ENCODE data around the gene UXT. TPM values are rescaled to one million over a fixed set of nuclear protein-coding genes. Genes with fewer than 3 reads are reported as not detected.

The UXT gene
- polyA plus RNA-seq, 1 donor (not counting 4 experiments of a cell fraction or from before 2014, with no cell fraction given): 87.4 TPM

DNA sequence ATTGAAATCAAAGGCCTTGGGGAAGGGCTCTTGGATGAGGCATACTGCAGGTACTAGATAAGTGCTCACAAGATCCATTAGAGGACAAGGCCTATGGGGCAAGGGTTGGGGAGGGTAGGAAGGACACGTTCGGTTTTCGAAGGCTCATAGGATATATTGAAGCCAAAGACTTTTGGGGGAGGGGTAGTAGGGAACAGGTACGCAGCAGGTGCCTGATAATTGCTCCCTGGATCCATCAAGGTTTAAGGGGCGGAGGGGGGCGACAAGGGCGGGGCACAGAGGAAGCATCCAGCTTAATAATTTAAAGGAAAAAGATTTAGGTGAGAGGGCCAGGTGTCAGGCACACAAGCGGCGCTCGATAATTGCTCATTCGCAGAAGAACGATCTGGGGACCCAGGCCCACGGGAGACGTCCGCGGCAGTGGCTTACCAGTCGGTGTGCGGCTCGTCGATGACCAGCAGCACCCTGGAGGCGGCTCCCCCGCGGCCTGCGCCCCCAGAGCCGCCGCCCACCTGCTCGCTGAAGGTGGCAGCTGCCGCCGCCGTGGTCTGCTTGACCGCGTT lies 40.0 kb downstream of the UXT start:
- H3K9ac ChIP-seq (ENCODE audit: control insufficient read depth, extremely low read depth, insufficient read depth, low read length): no peak overlapping the region

GRCh38 chrX:47614618-47615017 lies 44.4 kb downstream of the UXT start:
- H3K4me2 ChIP-seq (ENCODE audit: control insufficient read depth, extremely low read depth, insufficient read depth, low read depth, low read length): no peak overlapping the region
- H3K4me1 ChIP-seq (ENCODE audit: control insufficient read depth, extremely low read depth, insufficient read depth, low read length): no peaks in the 10 kb centered on the region
- no peak overlapping the region for H3K4me3 ChIP-seq (ENCODE audit: control insufficient read depth in 2 of 3, extremely low read depth in 1 of 3, insufficient read depth in 2 of 3, low read depth in 1 of 3, low read length in 3 of 3)
- H2AFZ ChIP-seq (ENCODE audit: control insufficient read depth, low read length): no peak overlapping the region
- DNase-seq (ENCODE audit: low read depth, low spot score): no peak
- FAIRE-seq: no peak
- H3K27me3 ChIP-seq (ENCODE audit: control insufficient read depth, extremely low read depth, insufficient read depth, low read length): no peaks in the 10 kb centered on the region
- H3K36me3 ChIP-seq (ENCODE audit: control insufficient read depth in 2 of 2, extremely low read depth in 1 of 2, insufficient read depth in 2 of 2, low read length in 2 of 2): no peaks in the 10 kb centered on the region
- no peaks in the 10 kb centered on the region for H3K9me3 ChIP-seq (ENCODE audit: control insufficient read depth, low read depth, low read length)
- H3K9me1 ChIP-seq (ENCODE audit: control insufficient read depth, extremely low read depth, insufficient read depth, low read length): no peaks in the 10 kb centered on the region
- dilution Hi-C loops (cut with MboI; ENCODE audit: extremely low pct_ligation_motif_present, low sequenced_read_pairs): no loop called here
- TF ChIP-seq CTCF (optimal IDR thresholded peaks at IDR 0.05 in 1 of 3, IDR thresholded peaks at IDR 0.05 in 1 of 3, conservative IDR thresholded peaks at IDR 0.05 in 1 of 3; ENCODE audit: extremely low read depth in 1 of 3, insufficient read depth in 2 of 3, low read length in 3 of 3) (no peak), EZH2 (IDR thresholded peaks at IDR 0.05; ENCODE audit: low read length) (no peak)
- H3K79me2 ChIP-seq (ENCODE audit: control insufficient read depth, insufficient read depth, low read length): no peaks in the 10 kb centered on the region
- no peak overlapping the region for H3K9ac ChIP-seq (ENCODE audit: control insufficient read depth, extremely low read depth, insufficient read depth, low read length)
- no peaks in the 10 kb centered on the region for H4K20me1 ChIP-seq (ENCODE audit: control insufficient read depth, extremely low read depth, insufficient read depth, low read length)
- H3K27ac ChIP-seq (ENCODE audit: control insufficient read depth, insufficient read depth, low read length): no peak overlapping the region

More for the DNA sequence above, 40.0 kb downstream of the UXT start:
- H3K27me3 ChIP-seq (ENCODE audit: control insufficient read depth, extremely low read depth, insufficient read depth, low read length): peaks cover 10% of the 10 kb centered on the region
- no peaks in the 10 kb centered on the region for H3K9me3 ChIP-seq (ENCODE audit: control insufficient read depth, low read depth, low read length)
- no peak for DNase-seq (ENCODE audit: low read depth, low spot score)
- no peaks in the 10 kb centered on the region for H3K36me3 ChIP-seq (ENCODE audit: control insufficient read depth in 2 of 2, extremely low read depth in 1 of 2, insufficient read depth in 2 of 2, low read length in 2 of 2)
- H4K20me1 ChIP-seq (ENCODE audit: control insufficient read depth, extremely low read depth, insufficient read depth, low read length): no peaks in the 10 kb centered on the region
- H2AFZ ChIP-seq (ENCODE audit: control insufficient read depth, low read length): no peak overlapping the region
- no peaks in the 10 kb centered on the region for H3K4me1 ChIP-seq (ENCODE audit: control insufficient read depth, extremely low read depth, insufficient read depth, low read length)
- no peak overlapping the region for H3K27ac ChIP-seq (ENCODE audit: control insufficient read depth, insufficient read depth, low read length)
- dilution Hi-C loops (cut with MboI; ENCODE audit: extremely low pct_ligation_motif_present, low sequenced_read_pairs): no loop called here
- H3K4me2 ChIP-seq (ENCODE audit: control insufficient read depth, extremely low read depth, insufficient read depth, low read depth, low read length): no peak overlapping the region
- no peaks in the 10 kb centered on the region for H3K79me2 ChIP-seq (ENCODE audit: control insufficient read depth, insufficient read depth, low read length)
- H3K4me3 ChIP-seq (ENCODE audit: control insufficient read depth in 2 of 3, extremely low read depth in 1 of 3, insufficient read depth in 2 of 3, low read depth in 1 of 3, low read length in 3 of 3): no peak overlapping the region
- no peak for FAIRE-seq
- H3K9me1 ChIP-seq (ENCODE audit: control insufficient read depth, extremely low read depth, insufficient read depth, low read length): no peaks in the 10 kb centered on the region
- TF ChIP-seq CTCF (optimal IDR thresholded peaks at IDR 0.05 in 1 of 3, IDR thresholded peaks at IDR 0.05 in 1 of 3, conservative IDR thresholded peaks at IDR 0.05 in 1 of 3; ENCODE audit: extremely low read depth in 1 of 3, insufficient read depth in 2 of 3, low read length in 3 of 3): no peak
- no peak for TF ChIP-seq EZH2 (IDR thresholded peaks at IDR 0.05; ENCODE audit: low read length)
